ENCODE data around the gene NOL9.
A peak's percentile ranks its signal among the peaks of the same experiment; 100 is the strongest.
"Not testable (repeated sequence)": the region's sequence is repeated elsewhere in the genome, so short reads cannot be mapped to it uniquely, and the experiment has no call there.

Gene NOL9

DNA sequence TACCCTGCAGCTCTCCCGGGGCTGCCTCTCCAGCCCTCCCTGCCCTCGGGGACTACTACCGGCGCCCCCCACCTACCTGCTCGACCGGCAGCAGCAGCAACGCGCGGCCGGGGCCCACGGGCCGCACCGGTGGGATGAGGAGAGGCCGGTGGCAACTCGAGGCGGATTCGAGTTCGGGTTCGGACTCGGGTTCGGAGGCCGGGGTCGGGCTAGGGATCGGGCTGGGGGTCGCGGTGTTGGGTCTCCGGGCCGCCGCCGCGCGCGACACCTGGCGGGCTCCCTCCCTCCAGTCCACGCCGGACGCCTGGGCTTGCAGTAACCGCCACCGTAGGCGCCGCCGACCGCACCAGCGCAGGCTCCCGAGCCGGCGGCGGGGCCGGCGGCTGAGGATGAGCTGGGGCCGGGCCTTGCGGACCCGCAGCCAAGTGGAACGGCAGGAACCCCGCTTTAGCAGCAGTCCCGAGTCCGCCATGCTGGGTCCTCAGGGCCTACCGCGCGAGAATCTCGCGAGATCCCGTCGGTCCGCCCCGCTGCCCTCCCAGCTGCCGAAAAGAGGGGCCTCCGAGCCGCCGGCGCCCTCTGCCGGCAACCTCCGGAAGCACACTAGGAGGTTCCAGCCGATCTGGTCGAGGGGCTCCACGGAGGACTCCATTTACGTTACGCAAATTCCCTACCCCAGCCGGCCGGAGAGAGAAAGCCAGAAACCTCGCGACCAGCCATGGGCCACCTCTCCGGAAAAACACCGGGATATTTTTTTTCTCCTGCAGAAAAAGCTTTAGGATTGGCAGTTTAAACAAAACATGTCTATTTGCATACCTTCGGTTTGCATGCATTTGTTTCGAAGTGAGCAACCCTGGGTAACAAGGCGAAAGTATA is at the start of gene NOL9:
TSS of gene NOL9 (minus strand) at position 483 of the 876 bp plus-strand sequence. CDS start at position 472, 11 bp downstream.
- DNase-seq (ENCODE audit: low read depth in 2 of 2, low spot score in 1 of 2) = peak; percentile 88

DNA sequence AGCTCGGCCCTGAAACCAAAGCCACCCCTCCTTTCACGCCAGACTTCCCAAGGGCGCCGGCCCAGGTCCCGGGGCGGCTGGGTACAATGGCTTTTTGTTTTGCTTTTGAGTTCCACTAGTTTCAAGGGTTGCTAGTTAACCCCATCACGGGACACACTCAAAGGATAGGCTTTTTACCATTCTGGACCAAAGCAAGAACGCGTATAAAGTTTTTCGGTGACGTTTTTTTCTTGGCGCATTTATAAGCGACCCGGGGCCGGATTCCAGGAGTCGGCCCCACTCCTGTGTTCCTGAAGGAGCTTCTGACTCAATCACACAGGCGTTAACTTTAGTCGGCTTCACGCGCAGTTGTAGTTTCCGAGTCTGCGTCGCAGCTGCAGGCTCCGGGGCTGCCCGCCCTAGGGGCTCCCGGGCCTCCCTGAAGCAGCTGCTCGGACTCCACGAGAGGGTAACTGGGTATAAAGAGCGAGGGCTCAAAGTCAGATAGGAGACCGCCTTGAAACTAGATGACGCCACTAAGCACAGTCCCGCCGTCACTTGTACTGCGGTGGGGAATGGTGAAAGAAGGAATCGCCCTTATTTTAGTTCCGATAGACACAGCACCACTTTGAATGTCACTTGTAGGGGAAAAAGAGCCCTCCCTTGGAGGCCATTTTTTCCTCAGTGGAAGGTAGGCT is 49.1 kb upstream of the NOL9 start:
- DNase-seq (ENCODE audit: low read depth in 2 of 2, low spot score in 1 of 2) = no peak

DNA sequence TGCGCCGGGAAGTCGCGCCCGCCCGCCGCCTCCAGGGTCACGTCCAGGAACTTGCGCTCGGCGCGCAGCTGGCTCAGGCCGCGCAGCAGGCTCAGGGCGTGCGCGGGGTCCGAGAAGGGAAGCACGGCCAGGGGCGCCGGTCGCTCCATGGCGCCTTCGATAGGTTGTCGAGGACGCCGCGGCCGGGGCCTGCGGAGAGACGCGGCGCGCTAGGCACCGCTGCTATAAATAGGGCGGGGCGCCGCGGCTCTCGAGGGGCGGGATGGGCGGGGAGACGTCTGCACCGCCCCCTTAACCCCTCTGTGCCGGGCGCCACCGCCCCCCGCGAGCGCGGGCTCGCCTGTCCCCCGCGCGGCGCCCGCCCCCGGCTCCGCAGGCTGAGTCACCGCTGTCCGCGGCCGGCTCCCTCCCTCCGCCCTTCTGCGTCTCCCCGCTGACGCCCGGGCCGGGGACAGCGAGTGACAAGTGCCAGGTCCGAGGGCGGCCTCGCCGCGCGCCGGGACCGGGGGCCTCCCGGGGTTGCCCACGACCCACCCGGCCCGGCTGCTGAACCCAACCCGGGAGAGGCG is 48.4 kb upstream of the NOL9 start, which contains the start of gene KLHL21:
TSS of gene KLHL21 (minus strand) at position 201 of the 569 bp plus-strand sequence. CDS start at position 149, 52 bp downstream.
- peak; percentile 62 to 87 for DNase-seq (ENCODE audit: low read depth in 2 of 2, low spot score in 1 of 2)

DNA sequence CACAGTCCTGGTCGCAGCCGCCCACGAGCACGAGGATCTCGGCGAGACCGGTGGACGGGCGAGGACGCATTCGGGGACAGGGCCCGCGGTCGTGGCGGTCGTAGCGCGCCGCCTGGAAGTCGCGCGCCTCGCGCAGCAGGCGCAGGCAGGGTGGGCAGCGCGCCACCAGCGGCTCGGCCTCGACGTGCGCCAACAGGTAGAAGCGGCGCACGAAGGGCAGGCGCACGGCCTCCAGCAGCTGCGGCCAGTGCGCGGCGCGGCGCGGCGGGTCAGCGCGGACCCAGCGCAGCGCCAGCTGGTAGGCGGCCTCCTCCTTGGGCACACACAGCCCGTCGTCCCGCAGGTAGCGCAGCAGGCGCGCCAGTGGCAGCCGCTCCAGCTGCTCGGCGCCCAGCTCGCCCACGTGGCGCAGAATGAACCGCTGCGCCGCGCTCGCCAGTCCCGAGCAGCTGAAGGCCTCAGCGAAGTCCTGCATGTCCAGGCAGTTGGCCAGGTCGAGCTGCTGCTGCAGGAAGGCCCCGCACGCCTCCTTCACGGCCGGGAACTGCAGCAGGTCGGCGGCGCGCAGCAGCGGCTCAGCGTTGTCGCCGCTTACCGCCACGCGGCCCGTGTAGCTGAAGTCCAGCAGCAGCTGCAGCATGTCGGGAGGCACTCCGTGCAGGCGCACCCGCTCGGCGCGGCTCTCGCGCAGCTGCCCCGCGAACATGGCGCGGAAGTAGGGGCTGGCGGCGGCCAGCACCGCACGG is 47.8 kb upstream of the NOL9 start:
- no peak for DNase-seq (ENCODE audit: low read depth in 2 of 2, low spot score in 1 of 2)

DNA sequence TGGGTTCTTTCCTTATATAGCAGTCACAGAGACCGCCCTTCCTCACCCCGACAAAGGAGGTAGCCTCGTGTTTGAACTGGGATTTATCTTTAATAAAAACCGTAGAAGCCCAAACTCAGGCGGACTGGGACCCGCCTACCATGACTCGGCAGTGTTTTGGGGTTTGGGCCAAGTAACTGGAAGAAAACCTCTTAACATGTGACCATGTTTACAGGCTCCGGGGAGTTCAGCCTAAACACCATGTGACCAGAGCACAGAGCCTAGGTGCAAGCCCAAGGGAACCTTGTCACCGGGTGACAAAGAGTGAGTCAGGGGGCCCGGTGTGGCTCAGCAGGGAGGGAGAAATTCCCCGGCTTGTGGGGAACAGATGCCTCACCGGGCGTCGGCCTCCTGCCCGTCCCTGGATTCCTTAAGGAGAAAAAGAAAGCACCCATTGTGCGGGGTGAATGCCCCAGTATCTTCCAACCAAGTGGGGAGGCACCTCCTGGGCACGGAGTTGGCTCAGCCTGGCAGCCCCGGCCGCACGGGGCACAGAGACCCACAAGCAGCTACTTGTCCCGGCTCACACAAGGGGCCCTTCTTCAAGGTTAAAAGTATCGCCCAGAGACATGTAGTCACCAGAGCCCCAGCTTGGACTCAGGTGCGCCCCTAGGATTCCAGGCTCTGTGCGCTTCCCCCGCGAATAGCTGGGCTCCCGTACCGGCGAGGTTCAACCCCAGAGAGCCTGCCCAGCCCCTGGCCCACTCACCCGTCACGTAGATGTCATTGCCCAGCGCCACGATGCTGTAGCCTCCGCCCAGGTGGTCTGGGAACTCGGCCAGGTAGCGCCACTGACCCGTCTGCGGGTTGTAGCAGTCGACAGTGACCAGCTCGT is 47.0 kb upstream of the NOL9 start:
- DNase-seq (ENCODE audit: low read depth in 2 of 2, low spot score in 1 of 2) = peak; percentile 60 to 68

DNA sequence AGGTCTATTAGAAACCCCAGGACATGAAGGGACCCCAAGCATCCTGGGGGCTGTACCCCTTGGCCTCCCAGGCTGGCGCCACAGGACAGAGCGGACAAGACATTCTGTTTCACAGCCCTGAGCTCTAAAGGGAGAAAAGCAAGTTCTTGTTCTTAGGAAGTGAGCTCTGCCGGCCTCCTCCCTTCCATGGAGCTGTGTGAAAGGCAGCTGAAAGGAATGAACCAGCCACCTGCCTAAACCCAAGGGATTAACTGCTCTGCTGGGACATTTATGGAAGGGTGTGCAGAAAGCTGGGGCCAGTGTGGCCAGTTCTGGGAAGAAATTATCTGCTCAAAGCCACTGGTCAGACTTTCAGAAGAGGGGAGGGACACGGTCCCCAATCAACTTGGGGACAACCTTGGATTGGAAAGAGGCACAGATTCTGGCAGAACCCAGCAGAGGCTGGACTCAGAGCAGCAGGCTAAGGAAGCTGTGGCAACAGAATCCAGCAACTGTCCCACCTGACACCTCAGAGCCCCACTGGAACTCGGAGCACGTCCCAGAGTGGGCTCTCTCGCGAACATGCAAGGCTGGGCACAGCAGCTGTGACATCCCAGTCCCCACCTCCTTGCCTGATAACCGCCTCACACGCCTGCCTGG is 46.2 kb upstream of the NOL9 start:
- no peak for DNase-seq (ENCODE audit: low read depth in 2 of 2, low spot score in 1 of 2)

DNA sequence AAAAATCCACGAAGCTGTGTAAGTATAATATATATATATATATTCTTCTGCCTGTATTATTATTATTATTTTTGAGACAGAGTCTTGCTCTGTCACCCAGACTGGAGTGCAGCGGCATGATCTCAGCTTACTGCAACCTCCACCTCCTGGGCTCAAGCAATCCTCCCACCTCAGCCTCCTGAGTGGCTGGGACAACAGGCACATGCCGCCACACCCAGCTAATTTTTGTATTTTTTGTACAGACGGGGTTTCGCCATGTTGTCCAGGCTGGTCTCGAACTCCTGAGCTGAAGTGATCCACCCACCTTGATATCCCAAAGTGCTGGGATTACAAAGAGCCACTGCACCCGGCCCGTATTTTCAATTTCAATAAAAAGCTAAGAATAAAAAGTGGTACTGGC is 45.7 kb upstream of the NOL9 start:
- not testable (repeated sequence) for DNase-seq (ENCODE audit: low read depth in 2 of 2, low spot score in 1 of 2)

DNA sequence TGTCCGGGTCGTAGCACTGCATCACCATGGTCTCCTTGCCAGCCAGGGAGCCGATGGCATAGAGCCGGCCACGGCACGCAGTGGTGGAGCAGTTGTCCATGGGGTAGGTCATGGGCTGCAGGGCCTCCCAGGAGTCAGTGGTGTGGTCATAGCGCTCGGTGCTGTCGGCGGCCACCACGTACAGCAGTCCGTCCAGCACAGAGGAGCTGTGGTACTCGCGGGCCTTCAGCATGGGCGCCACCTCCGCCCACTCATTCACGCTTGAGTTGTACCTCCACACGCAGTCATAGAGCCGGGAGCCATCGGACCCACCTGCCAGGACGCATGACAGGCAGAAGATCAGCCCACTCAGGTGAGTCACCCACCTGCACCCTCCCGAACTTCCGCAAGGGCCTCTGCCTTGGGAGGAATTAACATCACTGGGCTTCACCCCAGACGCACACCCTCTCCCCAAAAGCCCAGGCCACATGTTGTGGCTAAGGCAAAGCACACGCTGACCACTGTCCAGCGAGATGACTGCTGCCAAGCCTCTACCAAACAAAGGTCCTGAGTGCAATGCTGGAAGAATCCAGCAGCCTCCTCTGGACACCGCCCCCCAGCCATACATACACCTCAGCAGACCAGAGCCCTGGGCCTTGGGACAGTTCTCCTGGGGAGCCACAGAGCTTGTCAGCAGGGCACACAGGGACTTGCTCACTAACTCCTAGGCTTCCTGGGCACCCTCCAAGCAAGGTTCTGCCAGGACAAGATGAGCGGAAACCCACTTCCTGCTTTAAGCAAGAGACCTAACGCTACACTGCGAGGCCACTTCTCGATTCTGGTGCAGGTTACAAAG is 45.0 kb upstream of the NOL9 start:
- DNase-seq (ENCODE audit: low read depth in 2 of 2, low spot score in 1 of 2) = peak in 1 of 2 donors; percentile 62

DNA sequence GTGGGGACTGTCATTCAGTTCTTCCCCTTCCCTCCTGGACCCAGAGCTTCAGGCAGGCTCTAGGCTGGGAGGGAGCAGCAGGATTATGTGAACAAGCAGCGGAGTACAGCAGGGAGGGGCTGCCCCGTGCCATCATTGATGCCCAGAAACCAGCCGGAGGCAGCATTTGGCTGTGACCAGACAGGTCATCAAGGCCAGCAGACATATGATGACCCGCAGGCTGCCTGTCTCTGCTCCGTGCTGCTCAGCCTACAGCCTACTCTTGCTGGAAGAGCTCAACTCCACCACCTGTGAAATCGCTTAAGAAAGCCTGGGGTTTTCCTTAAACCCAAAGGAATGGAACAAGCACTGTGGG is 43.4 kb upstream of the NOL9 start:
- DNase-seq (ENCODE audit: low read depth in 2 of 2, low spot score in 1 of 2) = no peak

DNA sequence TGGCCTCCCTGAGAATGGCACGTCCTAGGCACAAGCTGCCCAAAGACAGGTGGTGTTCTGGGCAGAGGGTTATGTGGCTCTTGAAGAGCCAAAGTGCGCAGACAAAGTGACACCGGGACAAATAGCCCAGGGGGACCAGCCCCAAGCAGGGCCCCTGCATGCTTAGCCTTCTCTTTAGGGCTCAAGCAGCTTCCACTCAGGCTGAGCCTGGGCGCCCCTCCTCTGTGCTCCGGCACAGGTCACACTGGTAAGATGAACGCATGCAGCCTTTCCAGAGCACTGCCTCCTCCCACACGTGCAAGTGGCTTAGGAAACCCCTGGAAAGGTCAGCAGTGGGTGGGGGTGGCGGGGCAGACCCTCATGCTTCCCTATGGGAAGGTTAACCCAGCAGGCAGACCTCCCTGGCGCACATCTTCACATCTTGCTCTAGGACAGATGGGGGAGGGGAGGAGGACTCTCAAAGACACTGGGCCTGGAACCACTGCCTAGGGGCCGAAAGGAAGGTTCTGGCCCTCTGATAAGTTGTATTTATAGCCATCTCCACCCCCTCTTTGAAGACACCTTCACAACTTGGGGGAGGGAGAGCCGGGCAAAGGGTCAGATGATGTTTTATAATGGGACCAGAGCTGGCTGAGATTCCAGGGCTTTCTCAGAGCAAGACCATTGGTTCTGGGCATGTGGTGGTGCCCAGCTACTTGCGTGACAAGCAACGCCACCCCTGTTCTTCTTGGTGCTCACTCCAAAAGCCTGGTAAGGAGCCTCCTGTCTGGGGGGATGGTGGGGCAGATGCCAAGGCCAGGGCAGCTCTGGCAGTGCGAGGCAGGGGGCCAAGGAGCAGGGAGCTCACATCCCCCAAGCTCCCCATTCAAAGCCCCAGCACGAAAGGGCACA is 42.8 kb upstream of the NOL9 start:
- no peak for DNase-seq (ENCODE audit: low read depth in 2 of 2, low spot score in 1 of 2)

DNA sequence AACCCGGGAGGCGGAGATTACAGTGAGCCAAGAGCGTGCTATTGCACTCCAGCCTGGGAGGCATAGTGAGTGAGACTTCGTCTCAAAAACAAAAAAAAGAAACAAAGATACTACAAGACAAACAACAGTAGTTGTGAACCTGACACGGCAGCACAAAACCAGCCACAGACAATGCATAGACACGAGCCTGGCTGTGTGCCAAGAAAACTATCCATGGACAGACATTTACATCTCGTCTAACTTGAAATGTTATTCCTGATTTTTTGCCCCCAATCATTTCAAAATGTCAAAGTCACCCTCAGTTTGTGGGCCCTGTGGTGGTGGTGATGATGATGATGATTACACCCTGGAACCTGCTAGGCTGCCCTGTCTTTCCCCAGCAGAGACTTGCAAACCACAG is 42.0 kb upstream of the NOL9 start:
- no peak for DNase-seq (ENCODE audit: low read depth in 2 of 2, low spot score in 1 of 2)

DNA sequence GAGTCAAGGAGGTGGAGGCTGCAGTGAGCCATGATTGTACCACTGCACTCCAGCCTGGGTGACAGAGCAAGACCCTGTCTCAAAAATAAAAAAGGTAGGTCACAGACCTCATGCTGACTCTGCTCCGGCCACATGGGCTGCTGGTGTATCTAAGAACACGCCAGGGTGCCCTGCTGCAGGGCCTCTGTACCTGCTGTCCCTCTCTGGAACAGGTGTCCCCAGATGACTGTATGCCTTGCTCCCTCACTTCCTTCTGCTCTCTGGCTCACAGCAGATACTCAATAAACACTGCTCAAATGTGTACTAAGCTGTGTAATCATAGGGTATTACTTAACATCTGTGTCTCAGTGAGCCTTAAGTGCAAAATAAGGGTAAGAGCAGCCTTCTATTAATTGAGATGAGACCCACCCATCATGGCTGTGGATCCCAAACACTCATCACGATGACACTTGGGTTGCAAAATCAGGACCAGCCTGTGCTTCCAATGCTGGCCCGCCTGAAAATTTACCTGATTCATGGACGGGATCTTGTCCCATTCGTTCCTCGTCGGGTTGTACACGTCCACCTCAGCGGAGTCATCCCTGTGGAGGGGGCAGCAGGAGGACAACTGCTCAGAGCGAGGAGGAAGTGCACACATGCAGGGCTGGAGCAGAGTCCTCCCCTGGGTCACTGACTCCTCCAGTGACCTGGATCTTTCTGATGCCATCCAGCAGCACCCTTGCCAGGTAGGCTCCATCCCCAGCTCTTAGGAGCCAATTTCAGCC is 40.8 kb upstream of the NOL9 start:
- no peak for DNase-seq (ENCODE audit: low read depth in 2 of 2, low spot score in 1 of 2)

DNA sequence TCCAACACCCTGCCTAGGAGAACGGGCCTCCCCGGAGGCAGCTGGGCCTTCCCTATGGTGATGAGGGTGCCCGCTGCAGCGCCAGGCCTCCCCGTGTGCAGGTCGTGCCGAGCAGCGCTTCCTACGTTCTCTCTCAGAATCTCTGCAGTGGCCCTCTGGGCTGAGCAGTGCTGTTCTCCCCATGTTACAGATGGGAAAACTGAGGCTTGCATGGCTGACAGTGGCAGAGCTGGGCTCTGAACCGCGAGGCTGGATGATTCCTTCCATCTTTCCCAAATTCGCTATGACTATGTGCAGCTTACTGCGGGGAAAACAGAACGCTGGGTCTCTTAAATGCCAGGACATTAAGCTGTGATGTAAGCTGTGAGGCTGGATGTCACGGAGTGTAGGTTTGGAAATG is 39.5 kb upstream of the NOL9 start:
- no peak for DNase-seq (ENCODE audit: low read depth in 2 of 2, low spot score in 1 of 2)

DNA sequence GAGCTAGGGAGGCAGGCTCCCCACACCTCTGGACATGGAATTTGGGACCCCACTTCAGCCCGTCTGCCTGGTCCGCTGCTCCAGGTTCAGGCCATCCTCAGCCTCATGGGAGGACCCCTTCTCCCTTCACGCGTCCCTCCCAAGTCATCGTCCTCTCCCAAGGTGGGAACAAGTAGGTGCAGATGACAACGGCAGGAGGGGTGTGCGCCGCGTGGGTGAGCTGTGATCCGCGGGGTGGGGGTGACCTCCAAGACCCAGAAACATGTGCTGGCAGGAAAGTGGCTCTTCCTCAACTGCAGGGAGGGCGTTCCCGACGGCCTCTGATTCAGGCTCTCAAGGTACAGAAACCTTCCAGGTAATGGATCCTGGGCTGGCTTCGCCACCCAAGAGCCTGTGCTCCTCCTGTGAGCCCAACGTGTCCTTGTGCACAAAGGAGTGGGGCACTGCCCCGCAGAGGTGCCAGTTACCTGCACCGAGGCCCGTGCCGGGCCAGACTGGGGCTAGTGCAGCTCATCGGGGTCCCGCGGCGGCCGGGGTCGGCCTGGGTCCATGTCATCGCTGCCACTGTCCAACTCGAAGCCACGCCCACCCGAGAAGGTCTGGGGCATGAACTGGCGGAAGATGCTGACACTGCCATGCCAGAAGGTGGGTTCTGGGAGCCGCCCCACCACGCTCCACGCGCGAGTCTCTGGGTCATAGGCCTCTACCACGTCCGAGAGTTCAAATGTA is 38.7 kb upstream of the NOL9 start:
- DNase-seq (ENCODE audit: low read depth in 2 of 2, low spot score in 1 of 2) = no peak

DNA sequence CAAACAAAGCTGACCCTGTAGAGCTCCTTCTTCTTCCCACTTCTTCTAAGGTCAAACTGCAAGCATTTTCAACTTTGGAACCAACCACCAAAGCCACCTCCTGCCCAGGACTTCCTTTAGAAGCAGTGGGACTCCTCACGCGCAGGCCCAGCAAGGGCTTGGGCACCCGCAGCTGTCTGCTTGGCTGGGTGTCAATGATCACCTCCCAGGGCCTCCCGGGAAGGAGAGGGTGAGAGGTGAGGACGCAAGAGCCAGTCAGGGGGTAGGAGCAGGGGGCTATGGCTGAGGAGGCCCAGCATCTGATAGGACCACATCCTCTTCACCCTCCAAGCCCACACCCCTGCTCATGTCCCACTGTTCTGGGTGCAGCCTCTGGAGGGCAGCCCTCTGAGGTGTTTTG is 38.1 kb upstream of the NOL9 start:
- DNase-seq (ENCODE audit: low read depth in 2 of 2, low spot score in 1 of 2) = no peak

DNA sequence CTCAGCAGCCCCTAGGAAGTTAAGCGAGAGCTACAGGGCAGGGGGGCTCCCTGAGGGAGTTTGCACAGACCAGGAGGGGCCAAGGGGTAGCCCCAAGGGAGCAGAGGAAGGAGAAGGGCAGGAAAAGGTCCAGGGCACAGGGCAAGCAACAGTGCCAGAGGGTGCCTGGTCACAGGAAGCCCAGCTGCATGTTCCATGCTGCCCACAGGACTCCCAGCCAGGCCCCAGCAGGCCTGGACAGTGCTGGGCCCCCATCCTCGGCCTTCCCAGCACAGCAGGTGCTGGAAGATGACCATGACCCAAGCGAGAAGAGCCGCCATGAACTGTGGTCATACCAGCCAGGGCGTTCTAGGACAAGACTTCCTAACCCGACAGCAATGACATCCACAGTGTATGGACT is 37.3 kb upstream of the NOL9 start:
- DNase-seq (ENCODE audit: low read depth in 2 of 2, low spot score in 1 of 2) = no peak

DNA sequence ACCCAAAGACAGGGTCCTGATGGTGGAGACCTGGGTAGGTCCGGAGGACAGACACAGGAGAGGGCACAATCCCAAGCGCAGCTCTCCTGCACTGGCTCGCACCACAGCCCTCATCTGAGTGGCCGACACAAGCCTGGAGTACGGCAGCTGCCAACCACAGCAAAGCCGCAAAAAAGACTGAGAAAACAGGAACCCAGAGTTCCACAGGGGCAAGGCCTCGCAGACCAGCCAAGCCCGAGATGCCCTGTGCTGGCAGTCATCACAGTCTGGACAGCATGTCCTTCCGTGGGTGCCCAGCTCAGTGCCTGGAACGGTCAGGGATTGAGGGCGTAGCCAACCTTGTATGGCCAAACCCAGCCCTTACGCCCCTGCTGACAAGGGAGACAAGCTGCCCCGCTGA is 36.9 kb upstream of the NOL9 start:
- no peak for DNase-seq (ENCODE audit: low read depth in 2 of 2, low spot score in 1 of 2)
